Thymus (tissue), 11 donors: ENCODE measurements around the gene FCAMR. TPM values are rescaled to one million over a fixed set of nuclear protein-coding genes. Genes with fewer than 3 reads are reported as not detected.
"Not testable (repeated sequence)": the region's sequence is repeated elsewhere in the genome, so short reads cannot be mapped to it uniquely, and the experiment has no call there.

Source experiments
- DNase-seq, 9 donors: peaks; one replicate each; pipeline ENCODE4 v3.0.0-alpha.2; 2013; ENCODE audit warnings: low spot score in 9 of 9, low read depth in 6 of 9, missing footprints in 1 of 9
- H3K27ac ChIP-seq, 2 donors: one replicate each; pipeline ENCODE4 v1.5.1; 2013; ENCODE audit warnings: control low read depth in 1 of 2, low read depth in 1 of 2, low read length in 1 of 2, mild to moderate bottlenecking in 1 of 2, moderate library complexity in 1 of 2
- H3K27me3 ChIP-seq, 2 donors: one replicate each; pipeline ENCODE4 v1.5.1; 2013; ENCODE audit warnings: low read length in 1 of 2; ENCODE audit not compliant: control insufficient read depth in 2 of 2, insufficient read depth in 1 of 2
- H3K36me3 ChIP-seq, 2 donors: one replicate each; pipeline ENCODE4 v1.5.1; 2013; ENCODE audit warnings: low read length in 1 of 2, mild to moderate bottlenecking in 1 of 2, moderate library complexity in 1 of 2; ENCODE audit not compliant: control insufficient read depth in 2 of 2, insufficient read depth in 2 of 2
- H3K4me1 ChIP-seq, 2 donors: one replicate each; pipeline ENCODE4 v1.5.1; 2013; ENCODE audit warnings: low read length in 2 of 2; ENCODE audit not compliant: control insufficient read depth in 2 of 2, insufficient read depth in 2 of 2
- H3K4me3 ChIP-seq, 2 donors: one replicate each; pipeline ENCODE4 v1.5.1; 2013; ENCODE audit warnings: low read length in 2 of 2, control low read depth in 1 of 2, mild to moderate bottlenecking in 1 of 2
- H3K9me3 ChIP-seq, 2 donors: one replicate each; pipeline ENCODE4 v1.5.1; 2013; ENCODE audit warnings: low read length in 1 of 2, mild to moderate bottlenecking in 1 of 2; ENCODE audit not compliant: control insufficient read depth in 2 of 2, insufficient read depth in 1 of 2
- WGBS: extraction: QIAGEN DNeasy Blood & Tissue Kit; methylation state at CpG from one replicate; pipeline ENCODE4 v1.1.7; 2013; 5-methylcytosine and 5-hydroxymethylcytosine counted together
- polyA plus RNA-seq: library from polyadenylated mRNA; stranded (reverse); fragments of 200-250 nt; gene quantifications from one replicate; pipeline ENCODE4 v1.2.3, GENCODE V29; 2013
- total RNA-seq: library from RNA; stranded (reverse); fragments of 120-200 nt; gene quantifications from one replicate; pipeline ENCODE4 v1.2.4, GENCODE V29; 2013
- donor health status: healthy.

The FCAMR gene
- total and polyA plus RNA-seq, 2 donors = 0.19 to 0.43 TPM

DNA sequence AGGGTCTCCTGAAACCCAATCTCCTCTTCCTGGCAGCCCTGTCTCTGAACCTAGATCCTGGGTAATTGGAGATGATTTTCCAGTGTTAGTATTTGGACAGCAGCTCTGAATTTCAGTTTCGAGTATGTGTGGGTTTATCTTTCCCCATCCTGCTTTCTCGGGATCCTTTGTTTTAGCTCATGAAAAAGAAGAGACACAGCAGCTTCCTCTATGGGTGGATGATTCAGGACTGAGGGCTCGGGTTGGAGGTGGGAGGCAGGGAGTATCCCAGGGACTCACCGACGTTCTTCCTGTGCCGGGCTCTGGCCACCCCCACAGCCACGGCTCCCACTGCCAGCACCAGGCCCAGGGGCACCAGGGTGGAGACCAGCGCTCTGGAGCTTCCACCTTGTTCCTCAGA, 38.1 kb downstream of the FCAMR start:
- DNase-seq = no peak
- Histone ChIP-seq H3K4me1 (peaks cover 0 to 13% of the 10 kb centered on the region in 2 donors), H3K27ac (no peak overlapping the region), H3K4me3 (no peak overlapping the region), H3K27me3 (no peaks in the 10 kb centered on the region), H3K36me3 (no peaks in the 10 kb centered on the region), H3K9me3 (no peaks in the 10 kb centered on the region)
- 94% methylated on average over 8 of the region's 8 CpGs for WGBS

DNA sequence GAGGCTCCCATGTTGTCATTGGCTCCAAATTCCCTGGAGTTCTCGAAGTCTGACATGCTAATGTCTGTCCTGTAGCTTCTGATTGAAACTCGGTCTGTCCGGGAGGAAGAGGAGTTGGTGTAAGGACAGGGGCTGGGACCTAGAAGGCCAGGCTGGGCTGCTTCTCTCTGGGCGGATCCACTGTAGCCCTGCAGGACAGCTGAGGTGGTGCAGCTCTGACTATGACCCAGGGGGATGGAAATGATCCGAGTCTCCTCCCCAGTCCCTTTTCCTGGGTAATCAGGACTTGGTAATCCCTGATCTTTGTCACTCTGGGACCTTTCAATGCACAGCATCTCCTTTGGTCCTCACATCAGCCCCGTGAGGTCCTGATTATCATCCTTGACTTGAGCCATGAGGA, 38.6 kb downstream of the FCAMR start:
- WGBS = 97% methylated on average over 6 of the region's 6 CpGs
- Histone ChIP-seq H3K4me3 (no peak overlapping the region), H3K4me1 (peaks cover 0 to 13% of the 10 kb centered on the region in 2 donors), H3K36me3 (no peaks in the 10 kb centered on the region), H3K27ac (no peak overlapping the region), H3K9me3 (no peaks in the 10 kb centered on the region), H3K27me3 (no peaks in the 10 kb centered on the region)
- DNase-seq = no peak

DNA sequence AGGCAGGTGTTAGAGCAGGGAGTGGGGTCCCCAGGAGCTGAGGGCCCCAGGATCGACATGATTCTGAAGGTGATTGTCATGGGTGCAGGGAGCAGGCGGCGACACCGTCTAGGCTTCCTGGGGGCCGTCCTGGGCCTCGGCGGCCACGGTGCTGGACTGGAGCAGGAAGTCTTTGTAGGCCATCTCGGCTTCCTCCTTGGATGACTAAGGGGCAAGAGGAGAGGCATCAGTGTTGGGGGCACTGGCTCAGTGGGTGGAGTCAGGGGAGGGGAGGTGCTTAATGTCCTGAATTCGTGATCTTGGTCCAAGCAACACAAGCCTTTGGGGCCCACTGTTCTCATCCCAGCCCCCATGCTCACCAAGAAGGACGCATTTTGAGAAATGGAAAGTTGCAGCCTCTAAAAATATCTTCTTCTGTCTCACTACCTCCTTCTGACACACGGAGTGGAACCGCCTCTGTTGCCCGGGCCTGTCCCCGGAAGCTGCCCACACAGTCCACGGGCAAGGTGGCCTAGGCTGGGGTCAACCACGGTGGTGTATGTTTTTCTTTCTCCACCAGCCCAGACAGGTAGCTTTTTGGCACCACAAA, 40.0 kb downstream of the FCAMR start:
- no peaks in the 10 kb centered on the region for H3K36me3 ChIP-seq
- 64% methylated on average over 17 of the region's 17 CpGs for WGBS
- H3K27ac ChIP-seq = no peak overlapping the region
- H3K4me3 ChIP-seq = no peak overlapping the region
- DNase-seq = no peak
- H3K9me3 ChIP-seq = no peaks in the 10 kb centered on the region
- no peaks in the 10 kb centered on the region for H3K27me3 ChIP-seq
- peaks cover 0 to 16% of the 10 kb centered on the region in 2 donors for H3K4me1 ChIP-seq

DNA sequence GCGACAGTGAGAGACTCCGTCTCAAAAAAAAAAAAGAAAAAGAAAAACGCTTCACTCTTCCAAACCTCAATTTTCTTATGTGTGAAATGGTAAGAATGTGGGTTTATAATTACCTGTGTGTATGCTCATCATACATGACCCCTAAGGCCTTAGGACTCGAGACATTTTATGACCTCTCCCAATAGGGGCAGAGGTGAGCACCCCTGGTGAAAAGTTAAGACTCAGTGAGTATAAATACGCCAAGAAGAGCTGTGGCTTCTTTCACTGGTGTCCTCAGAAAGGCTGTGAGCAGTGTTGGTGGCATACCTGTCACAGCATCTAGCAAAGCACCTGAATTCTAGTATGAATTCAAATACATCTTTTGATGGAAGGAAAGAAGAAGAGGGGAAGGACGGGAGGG, 40.7 kb downstream of the FCAMR start:
- Histone ChIP-seq H3K36me3 (no peaks in the 10 kb centered on the region), H3K4me3 (no peak overlapping the region), H3K4me1 (peaks cover 6 to 24% of the 10 kb centered on the region in 2 donors), H3K27ac (no peak overlapping the region), H3K27me3 (no peaks in the 10 kb centered on the region), H3K9me3 (no peaks in the 10 kb centered on the region)
- WGBS = 96% methylated on average over 6 of the region's 6 CpGs
- DNase-seq = no peak

DNA sequence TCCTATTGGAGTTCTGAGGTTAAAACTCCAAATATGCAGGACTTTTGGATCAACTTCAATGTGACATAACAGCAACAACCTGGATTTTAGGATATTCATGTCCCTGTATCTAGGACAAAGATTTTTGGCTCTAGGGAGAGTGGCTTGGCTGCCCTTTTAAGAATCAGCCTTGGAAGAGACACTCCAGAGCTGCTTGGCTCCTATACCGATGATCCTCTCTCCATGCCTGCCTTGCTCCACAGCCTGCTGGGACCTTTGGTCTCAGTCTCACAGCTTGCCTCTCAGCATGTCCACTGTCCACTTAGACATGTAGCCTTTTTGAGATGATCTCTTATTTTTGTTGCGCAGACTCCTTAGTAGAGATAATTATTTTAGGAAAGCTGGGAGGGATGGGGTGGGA, 44.0 kb downstream of the FCAMR start:
- no peak overlapping the region for H3K4me3 ChIP-seq
- peaks cover 0 to 7% of the 10 kb centered on the region in 2 donors for H3K9me3 ChIP-seq
- DNase-seq = no peak
- peaks cover 30 to 57% of the 10 kb centered on the region in 2 donors for H3K4me1 ChIP-seq
- WGBS = 99% methylated on average over 2 of the region's 2 CpGs
- H3K27me3 ChIP-seq = no peaks in the 10 kb centered on the region
- H3K27ac ChIP-seq = no peak overlapping the region
- no peaks in the 10 kb centered on the region for H3K36me3 ChIP-seq

DNA sequence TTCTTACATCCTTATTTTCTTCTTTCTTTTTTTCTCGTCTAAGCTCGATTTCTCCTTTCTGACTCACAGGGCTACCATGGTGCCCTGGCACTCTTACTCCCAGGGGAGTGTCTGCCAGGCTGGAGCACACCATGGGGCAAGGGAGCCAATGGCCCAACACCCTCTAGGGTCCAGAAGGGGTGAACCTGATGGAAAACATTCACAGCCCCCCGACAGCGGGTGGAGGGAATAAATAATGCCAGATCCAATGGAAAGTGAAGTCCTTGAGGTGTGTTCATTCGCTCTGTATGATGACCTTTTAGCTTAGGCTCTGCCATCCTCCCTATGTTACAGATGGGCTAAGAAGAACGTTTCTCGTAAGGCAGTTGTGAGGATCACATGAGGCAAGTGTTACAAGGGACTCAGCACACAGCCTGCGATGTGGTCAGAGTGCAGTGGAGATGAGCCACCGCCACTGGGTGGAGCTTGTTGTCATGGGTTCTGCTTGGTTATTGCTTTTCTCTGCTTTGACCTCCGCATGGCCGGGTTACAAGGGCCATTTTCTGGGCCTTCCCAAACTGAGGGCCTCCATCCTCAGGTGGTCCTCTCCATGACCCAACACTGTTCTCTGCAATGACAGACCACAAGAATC, 45.0 kb downstream of the FCAMR start:
- peak in 3 of 9 donors; percentile 49 to 79 (median 58) for DNase-seq
- 67% methylated on average over 11 of the region's 11 CpGs for WGBS
- H3K27ac ChIP-seq = peak overlapping the region; percentile 99
- H3K4me1 ChIP-seq = peaks cover 33 to 55% of the 10 kb centered on the region in 2 donors
- H3K9me3 ChIP-seq = peaks cover 0 to 7% of the 10 kb centered on the region in 2 donors
- H3K27me3 ChIP-seq = no peaks in the 10 kb centered on the region
- H3K36me3 ChIP-seq = no peaks in the 10 kb centered on the region
- no peak overlapping the region for H3K4me3 ChIP-seq

DNA sequence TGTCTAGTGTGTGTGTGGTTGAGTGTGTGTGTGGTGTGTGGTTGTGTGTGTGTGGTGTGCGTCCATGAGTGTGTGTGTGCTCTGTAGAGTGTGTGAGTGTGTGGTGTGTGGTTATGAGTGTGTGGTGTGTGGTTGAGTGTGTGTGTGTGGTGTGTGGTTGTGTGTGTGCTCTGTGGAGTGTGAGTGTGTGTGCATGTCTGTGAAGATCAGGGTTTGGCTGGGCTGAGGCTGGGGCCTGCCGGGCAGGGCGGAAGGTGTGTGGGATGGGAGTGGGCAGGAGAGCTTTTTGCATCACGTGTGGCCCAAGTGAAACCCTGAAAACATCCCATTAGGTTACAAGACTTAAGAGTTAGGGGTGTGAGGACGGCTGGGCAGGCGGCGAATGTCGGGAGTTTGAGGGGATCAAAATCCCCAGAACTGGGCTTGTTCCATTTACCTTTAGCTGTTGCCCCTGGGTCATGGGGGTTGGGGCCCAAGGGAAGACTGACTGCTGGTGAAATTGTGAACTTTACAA, 45.6 kb downstream of the FCAMR start:
- Histone ChIP-seq H3K4me3 (no peak overlapping the region), H3K9me3 (peaks cover 0 to 7% of the 10 kb centered on the region in 2 donors), H3K27ac (peak overlapping the region; percentile 99), H3K4me1 (peaks cover 33 to 52% of the 10 kb centered on the region in 2 donors), H3K27me3 (no peaks in the 10 kb centered on the region), H3K36me3 (no peaks in the 10 kb centered on the region)
- WGBS = 89% methylated on average over 8 of the region's 8 CpGs
- DNase-seq = no peak

DNA sequence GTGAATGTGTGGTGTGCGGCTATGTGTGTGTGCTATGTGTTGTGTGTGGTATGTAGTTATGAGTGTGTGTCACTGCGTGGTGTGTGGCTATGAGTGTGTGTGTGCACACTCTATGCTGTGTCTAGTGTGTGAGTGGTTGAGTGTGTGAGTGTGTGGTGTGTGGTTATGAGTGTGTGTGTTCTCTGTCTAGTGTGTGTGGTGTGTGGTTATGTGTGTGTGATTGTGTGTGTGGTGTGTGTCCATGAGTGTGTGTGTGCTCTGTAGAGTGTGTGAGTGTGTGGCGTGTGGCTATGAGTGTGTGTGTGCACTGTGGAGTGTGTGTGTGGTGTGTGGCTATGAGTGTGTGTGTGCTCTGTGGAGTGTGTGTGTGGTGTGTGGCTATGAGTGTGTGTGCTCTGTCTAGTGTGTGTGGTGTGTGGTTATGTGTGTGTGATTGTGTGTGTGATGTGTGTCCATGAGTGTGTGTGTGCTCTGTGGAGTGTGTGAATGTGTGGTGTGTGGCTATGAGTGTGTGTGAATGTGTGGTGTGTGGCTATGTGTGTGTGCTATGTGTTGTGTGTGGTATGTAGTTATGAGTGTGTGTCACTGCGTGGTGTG, 46.2 kb downstream of the FCAMR start:
- H3K36me3 ChIP-seq, H3K27me3 ChIP-seq, H3K9me3 ChIP-seq: not testable (repeated sequence)
- Histone ChIP-seq H3K27ac (peak overlapping the region; percentile 99), H3K4me1 (peaks cover 33 to 58% of the 10 kb centered on the region in 2 donors), H3K4me3 (peak overlapping the region in 1 of 2 donors; percentile 20)
- DNase-seq = peak in 2 of 9 donors; percentile 31 to 47
- 98% methylated on average over 4 of the region's 4 CpGs for WGBS
